Stomach (tissue), 9 donors: ENCODE results near the gene FIGN. TPM values are rescaled to one million over a fixed set of nuclear protein-coding genes. Genes with fewer than 3 reads are reported as not detected.

Experiments used
- DNase-seq, 2 donors: peaks; one replicate each; pipeline versions ENCODE4 v3.0.0 to v3.0.0-alpha.2; 2013 to 2019
- H3K27ac ChIP-seq, 5 donors: fragments of 200-600 bp in 4 of 5; sonication (generic) in 4 of 5; one replicate each; pipeline ENCODE4 v1.5.1; 2013 to 2019; ENCODE audit warnings: mild to moderate bottlenecking in 1 of 5, moderate library complexity in 1 of 5
- H3K27me3 ChIP-seq, 3 donors: fragments of 200-600 bp; sonication (generic); one replicate each; pipeline ENCODE4 v1.5.1; 2017 to 2019; ENCODE audit warnings: mixed run types in 1 of 3
- H3K36me3 ChIP-seq, 4 donors: fragments of 200-600 bp; sonication (generic); 1 replicate in 3 of 4; 2 replicates in 1 of 4; pipeline ENCODE4 v1.5.1; 2016 to 2019
- H3K4me1 ChIP-seq, 4 donors: fragments of 200-600 bp; sonication (generic); one replicate each; pipeline ENCODE4 v1.5.1; 2016 to 2019
- H3K4me3 ChIP-seq, 4 donors: fragments of 200-600 bp; sonication (generic) in 3 of 4; one replicate each; pipeline ENCODE4 v1.5.1; 2016 to 2019; ENCODE audit warnings: mild to moderate bottlenecking in 1 of 4
- H3K9me3 ChIP-seq, 4 donors: fragments of 200-600 bp; sonication (generic); one replicate each; pipeline ENCODE4 v1.5.1; 2016 to 2019
- CTCF ChIP-seq, 7 experiments: fragments of 450-650 bp in 4 of 7; fragments of 200-600 bp in 3 of 7; sonication (generic) in 3 of 7; IDR thresholded peaks; one replicate each; pipeline ENCODE4 v1.5.1; 2016 to 2019; ENCODE audit warnings: antibody characterized with exemption in 7 of 7, control low read depth in 2 of 7, mild to moderate bottlenecking in 1 of 7
- EP300 ChIP-seq: sonication (generic); formaldehyde crosslinking; IDR thresholded peaks from one replicate; pipeline ENCODE4 v1.6.1; 2017; ENCODE audit warnings: antibody characterized with exemption
- POLR2A ChIP-seq, 4 donors: fragments of 450-650 bp; IDR thresholded peaks; one replicate each; pipeline ENCODE4 v1.6.1; 2016; ENCODE audit warnings: antibody characterized with exemption in 4 of 4, control low read depth in 2 of 4, mild to moderate bottlenecking in 1 of 4, moderate library complexity in 1 of 4
- POLR2AphosphoS5 ChIP-seq, 3 donors: sonication (generic); formaldehyde crosslinking; IDR thresholded peaks; one replicate each; pipeline ENCODE4 v1.6.1; 2016; ENCODE audit warnings: antibody characterized with exemption in 3 of 3
- WGBS, 5 donors: extraction: QIAGEN DNeasy Blood & Tissue Kit in 3 of 5; methylation state at CpG; one replicate each; pipeline versions ENCODE4 v1.1.5 to v1.1.7; 2013 to 2018; 5-methylcytosine and 5-hydroxymethylcytosine counted together
- intact Hi-C: fragments of 100-400 bp; cut with DNase I; formaldehyde crosslinking; loops from one replicate; pipeline ENCODE4 v1.15.1; 2023; ENCODE audit warnings: low total_unique reads
- polyA plus RNA-seq, 3 donors: library from polyadenylated mRNA; stranded (reverse); fragments of 200-250 nt; gene quantifications; one replicate each; pipeline ENCODE4 v1.2.3, GENCODE V29; 2013
- total RNA-seq, 5 donors: library from RNA; depleted of rRNA; stranded (reverse); fragments of >200 nt; gene quantifications; one replicate each; pipeline versions ENCODE4 v1.1.0 to v1.2.3, GENCODE V29; 2014 to 2016
- donor health status: healthy with polysubstance abuse.
- donor health status: Bipolar disorder and iron deficiency.
- donor health status: healthy.

The FIGN gene
- total and polyA plus RNA-seq, 8 donors: 0.33 to 8.9 (median 2.3) TPM

GRCh38 chr2:163690896-163691295 is 44.9 kb downstream of the FIGN start:
- H3K4me3 ChIP-seq: no peak overlapping the region
- DNase-seq: no peak
- TF ChIP-seq POLR2AphosphoS5 (IDR thresholded peaks at IDR 0.05) (no peak), EP300 (no peak), POLR2A (IDR thresholded peaks at IDR 0.05) (no peak), CTCF (IDR thresholded peaks at IDR 0.05) (no peak)
- peaks cover 0 to 28% (median 14%) of the 10 kb centered on the region in 4 donors for H3K4me1 ChIP-seq
- H3K36me3 ChIP-seq: no peaks in the 10 kb centered on the region
- intact Hi-C loops: no loop called here
- H3K27ac ChIP-seq: peak overlapping the region in 3 of 5 donors; percentile 30 to 54 (median 33)
- no peaks in the 10 kb centered on the region for H3K27me3 ChIP-seq
- 39 to 69% (median 54%) methylated on average over 2 of the region's 2 CpGs for WGBS, 5 donors
- no peaks in the 10 kb centered on the region for H3K9me3 ChIP-seq

- no peak overlapping the region for H3K4me3 ChIP-seq
- TF ChIP-seq EP300: no peak
- TF ChIP-seq CTCF (IDR thresholded peaks at IDR 0.05): no peak
- TF ChIP-seq POLR2A (IDR thresholded peaks at IDR 0.05): no peak
- TF ChIP-seq POLR2AphosphoS5 (IDR thresholded peaks at IDR 0.05): no peak
- intact Hi-C loops: no loop called here
- DNase-seq: no peak
- no peaks in the 10 kb centered on the region for H3K36me3 ChIP-seq
- no peak overlapping the region for H3K27ac ChIP-seq
- peaks cover 0 to 16% (median 9%) of the 10 kb centered on the region in 4 donors for H3K4me1 ChIP-seq
- H3K9me3 ChIP-seq: no peaks in the 10 kb centered on the region
- H3K27me3 ChIP-seq: no peaks in the 10 kb centered on the region
- WGBS, 5 donors: 41 to 81% (median 54%) methylated on average over 1 of the region's 1 CpG
Measured at GRCh38 chr2:163687217-163687616, 48.6 kb downstream of the FIGN start.

GRCh38 chr2:163686289-163686688 is 49.5 kb downstream of the FIGN start:
- H3K4me3 ChIP-seq: no peak overlapping the region
- H3K27ac ChIP-seq: no peak overlapping the region
- no peaks in the 10 kb centered on the region for H3K9me3 ChIP-seq
- no peak for DNase-seq
- no peaks in the 10 kb centered on the region for H3K36me3 ChIP-seq
- H3K27me3 ChIP-seq: no peaks in the 10 kb centered on the region
- intact Hi-C loops: no loop called here
- WGBS, 5 donors: 67 to 74% (median 71%) methylated on average over 4 of the region's 4 CpGs
- TF ChIP-seq POLR2AphosphoS5 (IDR thresholded peaks at IDR 0.05): no peak
- no peak for TF ChIP-seq CTCF (IDR thresholded peaks at IDR 0.05)
- no peak for TF ChIP-seq POLR2A (IDR thresholded peaks at IDR 0.05)
- TF ChIP-seq EP300: no peak
- H3K4me1 ChIP-seq: peaks cover 0 to 10% (median 4%) of the 10 kb centered on the region in 4 donors

GRCh38 chr2:163682695-163683094 is 53.1 kb downstream of the FIGN start:
- TF ChIP-seq CTCF (IDR thresholded peaks at IDR 0.05) (no peak), POLR2A (IDR thresholded peaks at IDR 0.05) (no peak), POLR2AphosphoS5 (IDR thresholded peaks at IDR 0.05) (no peak), EP300 (no peak)
- WGBS, 5 donors: 46 to 55% (median 48%) methylated on average over 1 of the region's 1 CpG

More at GRCh38 chr2:163682695-163683094, 53.1 kb downstream of the FIGN start:
- Histone ChIP-seq H3K27me3 (no peaks in the 10 kb centered on the region), H3K27ac (no peak overlapping the region), H3K4me3 (no peak overlapping the region), H3K36me3 (no peaks in the 10 kb centered on the region), H3K4me1 (peaks cover 0 to 7% (median 2%) of the 10 kb centered on the region in 4 donors), H3K9me3 (no peaks in the 10 kb centered on the region)
- no peak for DNase-seq
- intact Hi-C loops: no loop called here
